OCI-LY3 (cell line): ENCODE results near the gene GABRB3.

Experiments
- H2AFZ ChIP-seq: fragments of 200-600, 300-600 bp; shearing (Covaris generic); 2 replicates; pipeline ENCODE4 v1.6.0; 2014; ENCODE audit warnings: antibody characterized with exemption, low read depth, low read length
- H3K27ac ChIP-seq: fragments of 200-600, 300-600 bp; sonication (generic); 2 replicates; pipeline ENCODE4 v1.5.1; 2014; ENCODE audit warnings: mild to moderate bottlenecking, low read length, moderate library complexity, mixed read lengths
- H3K27me3 ChIP-seq: fragments of 200-600, 300-600 bp; sonication (generic); 2 replicates; pipeline ENCODE4 v1.6.1; 2014; ENCODE audit warnings: low read depth, low read length, mixed read lengths
- H3K36me3 ChIP-seq: fragments of 200-600, 300-600 bp; sonication (generic); replicated peaks from 2 replicates; pipeline ENCODE3; 2014; ENCODE audit warnings: low read depth, low read length, mixed read lengths
- H3K4me1 ChIP-seq: fragments of 300-600, 200-600 bp; sonication (generic); 2 replicates; pipeline ENCODE4 v1.6.1; 2014; ENCODE audit warnings: low read length, mixed read lengths
- H3K4me2 ChIP-seq: fragments of 200-600, 300-600 bp; sonication (generic); 2 replicates; pipeline ENCODE4 v1.6.1; 2014; ENCODE audit warnings: low read length, mixed read lengths
- H3K4me3 ChIP-seq: fragments of 300-600, 200-600 bp; sonication (generic); 2 replicates; pipeline ENCODE4 v1.5.1; 2014; ENCODE audit warnings: antibody characterized with exemption, mild to moderate bottlenecking, low read length, moderate library complexity
- H3K79me2 ChIP-seq: fragments of 300-600, 200-600 bp; shearing (Covaris generic); 2 replicates; pipeline ENCODE4 v1.6.1; 2014; ENCODE audit warnings: mild to moderate bottlenecking, low read length, mixed read lengths
- H3K9ac ChIP-seq: fragments of 300-600, 200-600 bp; shearing (Covaris generic); 2 replicates; pipeline ENCODE4 v1.6.0; 2014; ENCODE audit warnings: mild to moderate bottlenecking, low read length, moderate library complexity
- H3K9me3 ChIP-seq: fragments of 200-600, 300-600 bp; shearing (Covaris generic); 2 replicates; pipeline ENCODE4 v1.6.1; 2014; ENCODE audit warnings: low read length, mixed read lengths; ENCODE audit not compliant: insufficient read depth
- H4K20me1 ChIP-seq: fragments of 200-600, 300-600 bp; sonication (generic); 2 replicates; pipeline ENCODE4 v1.6.1; 2016; ENCODE audit warnings: low read length, mixed read lengths; ENCODE audit not compliant: insufficient read depth
- EZH2phosphoT487 ChIP-seq: fragments of 200-600 bp; shearing (Covaris generic); IDR thresholded peaks from 2 replicates; pipeline ENCODE4 v1.6.1; 2018; ENCODE audit warnings: antibody characterized with exemption, mixed run types, low read depth
- TF ChIP-seq, protein P1 (sequence below): fragments of 200-600, 300-600 bp; sonication (generic); IDR thresholded peaks from 2 replicates; pipeline ENCODE4 v1.5.1; 2014; ENCODE audit warnings: antibody characterized with exemption, low read length, low read depth

The GABRB3 gene

DNA sequence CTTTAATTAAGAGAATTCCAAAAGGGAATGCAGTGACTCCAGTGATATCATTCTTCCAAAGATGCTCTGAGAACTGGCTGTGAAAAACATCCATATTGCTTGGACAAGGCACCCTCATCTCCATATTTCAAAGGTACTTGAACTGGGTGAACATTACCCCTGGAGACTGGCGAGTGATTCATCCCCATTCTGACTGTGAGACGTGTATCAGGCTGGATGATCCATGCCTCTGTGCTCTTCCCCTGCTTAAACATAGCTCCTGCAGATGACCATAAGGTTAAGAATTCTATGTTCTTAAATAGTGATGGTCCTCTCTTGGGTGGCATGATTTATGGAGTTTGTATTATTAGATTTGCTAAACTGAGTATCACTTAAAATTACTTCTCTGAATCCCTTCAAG is 137.8 kb downstream of the GABRB3 start:
- Histone ChIP-seq H3K9me3 (no peaks in the 10 kb centered on the region), H3K79me2 (no peaks in the 10 kb centered on the region), H3K27ac (no peak overlapping the region), H2AFZ (no peak overlapping the region), H3K27me3 (no peaks in the 10 kb centered on the region), H3K36me3 (no peaks in the 10 kb centered on the region), H4K20me1 (no peaks in the 10 kb centered on the region), H3K4me3 (no peak overlapping the region), H3K9ac (no peak overlapping the region), H3K4me1 (no peaks in the 10 kb centered on the region), H3K4me2 (no peak overlapping the region)
- TF ChIP-seq EZH2phosphoT487, result no peak
- TF ChIP-seq, protein P1, sequence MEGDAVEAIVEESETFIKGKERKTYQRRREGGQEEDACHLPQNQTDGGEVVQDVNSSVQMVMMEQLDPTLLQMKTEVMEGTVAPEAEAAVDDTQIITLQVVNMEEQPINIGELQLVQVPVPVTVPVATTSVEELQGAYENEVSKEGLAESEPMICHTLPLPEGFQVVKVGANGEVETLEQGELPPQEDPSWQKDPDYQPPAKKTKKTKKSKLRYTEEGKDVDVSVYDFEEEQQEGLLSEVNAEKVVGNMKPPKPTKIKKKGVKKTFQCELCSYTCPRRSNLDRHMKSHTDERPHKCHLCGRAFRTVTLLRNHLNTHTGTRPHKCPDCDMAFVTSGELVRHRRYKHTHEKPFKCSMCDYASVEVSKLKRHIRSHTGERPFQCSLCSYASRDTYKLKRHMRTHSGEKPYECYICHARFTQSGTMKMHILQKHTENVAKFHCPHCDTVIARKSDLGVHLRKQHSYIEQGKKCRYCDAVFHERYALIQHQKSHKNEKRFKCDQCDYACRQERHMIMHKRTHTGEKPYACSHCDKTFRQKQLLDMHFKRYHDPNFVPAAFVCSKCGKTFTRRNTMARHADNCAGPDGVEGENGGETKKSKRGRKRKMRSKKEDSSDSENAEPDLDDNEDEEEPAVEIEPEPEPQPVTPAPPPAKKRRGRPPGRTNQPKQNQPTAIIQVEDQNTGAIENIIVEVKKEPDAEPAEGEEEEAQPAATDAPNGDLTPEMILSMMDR, result no peak

DNA sequence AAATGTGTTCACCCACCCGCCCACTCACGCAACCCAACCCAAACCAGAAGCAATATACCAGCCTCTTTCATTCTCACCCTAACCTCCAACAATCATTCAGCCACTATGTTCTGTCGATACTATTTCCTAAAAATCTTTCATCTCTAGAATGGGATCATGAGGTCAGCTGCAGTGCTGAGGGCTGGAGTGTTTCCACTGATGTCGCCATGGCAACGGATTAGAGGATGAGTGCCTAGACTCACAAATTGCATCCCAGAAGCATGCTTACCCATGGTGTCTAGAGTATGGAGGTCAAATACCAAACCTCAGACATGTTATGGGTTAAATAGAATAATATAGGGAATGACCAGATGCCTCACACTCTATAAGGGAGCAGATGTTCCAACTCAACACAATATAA is 138.5 kb downstream of the GABRB3 start:
- Histone ChIP-seq H3K79me2 (no peaks in the 10 kb centered on the region), H4K20me1 (no peaks in the 10 kb centered on the region), H3K4me2 (no peak overlapping the region), H3K4me3 (no peak overlapping the region), H3K9me3 (no peaks in the 10 kb centered on the region), H3K4me1 (no peaks in the 10 kb centered on the region), H3K27ac (no peak overlapping the region), H2AFZ (no peak overlapping the region), H3K9ac (no peak overlapping the region), H3K27me3 (no peaks in the 10 kb centered on the region), H3K36me3 (no peaks in the 10 kb centered on the region)
- TF ChIP-seq, protein P1, result no peak
- TF ChIP-seq EZH2phosphoT487, result no peak

DNA sequence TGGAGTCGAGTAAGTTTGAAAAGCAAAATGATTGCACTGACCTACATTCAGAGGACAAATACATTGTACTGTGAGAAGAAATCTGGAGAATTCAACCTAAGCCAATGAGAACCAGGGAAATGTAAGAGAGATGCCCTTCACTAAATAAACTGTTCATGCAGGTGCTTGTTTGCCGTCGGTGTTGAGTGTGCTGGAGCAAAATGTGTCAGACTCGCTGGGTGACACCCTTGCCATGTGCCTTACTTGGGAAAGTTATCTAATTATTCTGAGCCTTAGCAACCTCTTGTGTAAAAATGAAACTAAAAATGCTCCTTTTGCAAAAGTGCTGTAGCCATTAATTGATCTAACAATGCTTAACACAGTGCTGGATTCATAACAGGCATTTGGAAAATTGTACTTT is 140.4 kb downstream of the GABRB3 start:
- Histone ChIP-seq H3K27ac (no peak overlapping the region), H3K9ac (no peak overlapping the region), H3K27me3 (no peaks in the 10 kb centered on the region), H3K9me3 (no peaks in the 10 kb centered on the region), H4K20me1 (no peaks in the 10 kb centered on the region), H3K79me2 (no peaks in the 10 kb centered on the region), H3K36me3 (no peaks in the 10 kb centered on the region), H3K4me2 (no peak overlapping the region), H3K4me1 (no peaks in the 10 kb centered on the region), H2AFZ (no peak overlapping the region), H3K4me3 (no peak overlapping the region)
- TF ChIP-seq, protein P1, result no peak
- TF ChIP-seq EZH2phosphoT487, result no peak

DNA sequence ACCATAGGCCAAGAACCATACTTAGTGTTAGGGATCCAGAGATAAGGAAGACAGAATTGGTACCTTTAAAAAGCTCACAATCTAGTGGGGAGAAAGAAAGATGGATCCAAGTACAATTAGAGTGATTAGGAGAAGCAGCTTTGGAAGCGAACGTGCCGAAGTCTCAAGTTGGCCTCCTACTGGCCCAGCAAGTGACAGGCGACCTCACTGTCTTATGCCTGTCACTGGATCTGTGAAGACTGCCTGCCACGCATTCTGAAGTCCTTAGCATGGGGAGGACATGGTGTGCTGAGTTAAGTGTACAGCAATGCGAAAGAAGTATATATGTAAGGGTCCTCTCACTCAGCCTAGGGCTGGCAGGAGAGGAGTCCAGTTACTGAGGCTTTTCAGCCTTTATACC is 141.0 kb downstream of the GABRB3 start:
- Histone ChIP-seq H3K4me2 (no peak overlapping the region), H3K36me3 (no peaks in the 10 kb centered on the region), H4K20me1 (no peaks in the 10 kb centered on the region), H3K9me3 (no peaks in the 10 kb centered on the region), H3K4me1 (no peaks in the 10 kb centered on the region), H3K27ac (no peak overlapping the region), H3K27me3 (no peaks in the 10 kb centered on the region), H3K9ac (no peak overlapping the region), H3K4me3 (no peak overlapping the region), H2AFZ (no peak overlapping the region), H3K79me2 (no peaks in the 10 kb centered on the region)
- TF ChIP-seq, protein P1, result no peak
- no peak for TF ChIP-seq EZH2phosphoT487
